ENCODE data around the gene ACSS1. TPM values are rescaled to one million over a fixed set of nuclear protein-coding genes. Genes with fewer than 3 reads are reported as not detected.

The ACSS1 gene
- total RNA-seq, 4 donors from 2014 or later: 33.7 to 42.3 (median 38.4) TPM

DNA sequence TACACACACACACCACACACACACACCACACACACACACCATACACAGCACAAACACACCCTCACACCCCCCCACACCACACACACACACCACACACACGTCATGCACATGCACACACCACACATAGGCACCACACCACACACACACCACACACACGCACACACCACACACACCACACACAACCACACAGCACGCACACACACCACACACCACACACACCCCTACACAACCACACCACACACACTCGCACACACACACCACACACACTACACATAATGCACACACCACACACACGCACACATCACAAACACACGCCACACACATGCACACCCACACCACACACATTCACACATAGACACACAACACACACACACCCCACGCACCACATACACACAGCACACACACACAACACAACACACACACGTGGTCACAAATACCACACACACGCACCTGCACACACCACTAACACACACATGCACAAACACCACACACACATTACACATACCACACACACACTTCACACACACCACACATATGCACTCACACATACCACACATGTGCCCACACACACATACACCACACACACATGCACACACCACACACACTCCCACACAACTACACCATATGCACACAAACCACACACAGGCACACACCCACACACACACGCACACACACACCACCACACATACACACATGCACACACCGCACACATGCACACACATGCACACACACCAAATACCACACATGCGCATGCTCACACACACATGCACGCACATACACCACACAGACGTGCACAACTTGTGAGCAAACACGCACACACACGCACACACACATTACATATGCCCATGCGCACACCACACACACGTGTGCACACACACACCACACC is 9.4 kb upstream of the ACSS1 start:
- no peak overlapping the region for H3K4me3 ChIP-seq (ENCODE audit: low read depth, poor library complexity, severe bottlenecking)
- intact Hi-C loops (cut with DNase I; ENCODE audit: low total_unique reads): no loop called here
- TF ChIP-seq CTCF (IDR thresholded peaks at IDR 0.05) (peak in 1 of 3 donors; percentile 55), POLR2A (IDR thresholded peaks at IDR 0.05) (no peak)
- DNase-seq (ENCODE audit: low spot score in 2 of 2): peak in 1 of 2 donors; percentile 39
- WGBS, 2 donors: 88 to 91% methylated on average over 18 of the region's 18 CpGs

- intact Hi-C loops (cut with DNase I; ENCODE audit: low total_unique reads): no loop called here
- TF ChIP-seq POLR2A (IDR thresholded peaks at IDR 0.05) (no peak), CTCF (IDR thresholded peaks at IDR 0.05) (no peak)
- H3K4me3 ChIP-seq (ENCODE audit: low read depth, poor library complexity, severe bottlenecking): no peak overlapping the region
- DNase-seq (ENCODE audit: low spot score in 2 of 2): no peak
- 28 to 35% methylated on average over 6 of the region's 6 CpGs for WGBS, 2 donors
Observed at GRCh38 chr20:25066386-25066785, 8.4 kb upstream of the ACSS1 start.

DNA sequence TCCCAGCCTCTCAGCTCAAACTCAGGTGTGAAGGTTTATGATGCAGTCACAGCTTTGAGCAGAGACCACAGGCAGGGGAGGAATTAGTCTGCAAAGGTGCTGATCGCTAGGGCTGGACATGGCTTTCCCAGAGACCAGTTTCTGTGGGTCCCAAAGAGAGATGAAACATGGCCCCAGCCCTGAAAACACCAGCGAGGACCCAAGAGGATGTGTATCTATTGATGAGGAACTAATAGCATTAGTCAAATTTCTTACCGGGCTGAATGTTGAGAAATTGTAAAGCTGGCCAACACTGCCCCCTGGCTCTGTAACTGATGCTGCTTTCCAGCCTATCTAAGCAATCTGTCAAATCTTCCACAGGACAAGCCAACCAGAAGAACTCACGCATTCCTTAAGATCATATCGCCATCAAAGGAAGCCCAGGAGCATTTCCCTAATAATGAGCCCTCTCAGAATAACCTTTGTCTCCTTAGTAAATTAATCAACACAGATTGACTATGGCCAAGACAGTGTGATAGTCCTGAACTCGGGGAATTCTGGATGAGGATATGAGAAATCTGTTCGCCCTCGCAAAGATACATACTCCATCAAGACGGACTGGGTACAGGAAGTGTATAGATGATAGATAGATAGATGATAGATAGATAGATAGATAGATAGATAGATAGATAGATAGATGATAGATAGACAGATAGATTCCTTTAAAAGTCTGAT is 7.8 kb upstream of the ACSS1 start:
- H3K4me3 ChIP-seq (ENCODE audit: low read depth, poor library complexity, severe bottlenecking): no peak overlapping the region
- WGBS, 2 donors: 12 to 18% methylated on average over 9 of the region's 9 CpGs
- TF ChIP-seq POLR2A (IDR thresholded peaks at IDR 0.05): no peak
- peak in 1 of 3 donors; percentile 73 for TF ChIP-seq CTCF (IDR thresholded peaks at IDR 0.05)
- peak; percentile 74 to 94 for DNase-seq (ENCODE audit: low spot score in 2 of 2)
- intact Hi-C loops (cut with DNase I; ENCODE audit: low total_unique reads): loop anchor here (2.0 kb wide), 1 partner anchor 71 kb away; no protein-coding TSS in a partner anchor

DNA sequence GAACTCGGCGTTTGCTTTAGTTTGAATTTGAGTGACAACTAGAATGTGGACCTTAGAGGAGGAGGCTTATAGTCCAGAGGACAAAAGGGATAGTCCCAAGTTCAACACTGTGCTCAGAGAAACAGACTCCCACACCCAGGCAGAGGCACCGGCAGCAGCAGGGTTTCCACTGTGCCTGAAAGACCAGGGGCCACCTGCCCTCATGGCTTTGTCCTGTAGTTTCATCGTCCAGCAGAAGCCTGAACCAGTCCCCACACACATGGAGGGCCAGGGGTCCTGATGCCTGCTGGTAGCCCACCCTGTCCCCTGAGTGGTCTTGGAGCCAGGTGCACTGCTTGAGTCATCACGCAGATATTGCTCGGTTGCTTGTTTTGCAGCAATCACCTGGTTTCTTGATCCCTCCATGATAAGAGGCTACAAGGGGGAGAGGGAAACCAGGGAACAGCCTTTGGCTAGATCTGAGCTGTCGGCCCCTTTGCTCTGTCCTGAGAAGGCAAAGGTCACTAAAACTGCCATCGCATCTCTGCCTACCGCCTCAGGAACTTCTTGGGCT is 7.2 kb upstream of the ACSS1 start:
- no peak for TF ChIP-seq POLR2A (IDR thresholded peaks at IDR 0.05)
- no peak for TF ChIP-seq CTCF (IDR thresholded peaks at IDR 0.05)
- intact Hi-C loops (cut with DNase I; ENCODE audit: low total_unique reads): loop anchor here (2.0 kb wide), 1 partner anchor 70 kb away; no protein-coding TSS in a partner anchor
- no peak for DNase-seq (ENCODE audit: low spot score in 2 of 2)
- WGBS, 2 donors: 62 to 68% methylated on average over 7 to 9 of the region's 9 CpGs
- no peak overlapping the region for H3K4me3 ChIP-seq (ENCODE audit: low read depth, poor library complexity, severe bottlenecking)

DNA sequence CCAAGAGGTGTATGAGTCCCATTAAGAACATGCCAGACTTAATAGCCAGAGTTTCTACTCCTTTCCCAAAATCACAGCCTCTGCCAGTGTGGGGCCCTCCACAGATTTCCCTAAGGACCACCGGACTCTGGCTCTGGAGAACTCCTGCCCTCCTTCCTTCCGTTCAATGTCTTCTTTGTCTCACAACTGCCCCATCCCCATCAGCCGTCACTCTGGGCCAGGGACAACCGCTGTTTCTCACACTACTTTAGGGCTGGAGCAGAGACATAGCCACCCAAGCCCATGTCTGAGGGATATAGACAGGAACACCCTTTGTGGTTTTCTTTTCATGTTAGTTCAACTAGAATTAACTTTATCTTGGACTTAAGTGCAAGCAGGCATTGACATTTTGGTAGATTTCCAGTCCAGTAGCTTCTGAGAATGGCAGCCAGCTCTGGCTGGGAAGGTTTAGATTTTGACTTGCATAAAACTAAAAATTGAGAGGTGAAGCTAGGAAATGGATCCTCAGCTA is 6.7 kb upstream of the ACSS1 start:
- intact Hi-C loops (cut with DNase I; ENCODE audit: low total_unique reads): loop anchor here (2.0 kb wide), 1 partner anchor 70 kb away; no protein-coding TSS in a partner anchor
- H3K4me3 ChIP-seq (ENCODE audit: low read depth, poor library complexity, severe bottlenecking): no peak overlapping the region
- no peak for TF ChIP-seq CTCF (IDR thresholded peaks at IDR 0.05)
- no peak for TF ChIP-seq POLR2A (IDR thresholded peaks at IDR 0.05)
- 91 to 92% methylated on average over 4 of the region's 4 CpGs for WGBS, 2 donors
- DNase-seq (ENCODE audit: low spot score in 2 of 2): no peak
